HepG2 (cell line): ENCODE results near the gene STK39. TPM values are rescaled to one million over a fixed set of nuclear protein-coding genes. Genes with fewer than 3 reads are reported as not detected.

Experiments used
- ESRRA ChIP-seq: sonication (generic); formaldehyde crosslinking; IDR thresholded peaks from 2 replicates; pipeline ENCODE4 v1.5.1; 2020; ENCODE audit warnings: mild to moderate bottlenecking, low read depth, missing genetic modification reagents
- EZH2 ChIP-seq: conservative IDR thresholded peaks from 2 replicates; pipeline ENCODE4 v1.6.1; 2012; ENCODE audit warnings: mild to moderate bottlenecking, low read depth, low read length, moderate library complexity
- FIP1L1 ChIP-seq: fragments of 200-400 bp; formaldehyde crosslinking; IDR thresholded peaks from 2 replicates; pipeline ENCODE4 v1.6.1; 2018; ENCODE audit warnings: low read depth, mild to moderate bottlenecking, low read length, moderate library complexity, borderline replicate concordance; ENCODE audit not compliant: insufficient read depth
- MBNL3 ChIP-seq: fragments of 250-450 bp; sonication (Bioruptor Pico); conservative IDR thresholded peaks from 2 replicates; pipeline ENCODE4 v1.8.0; 2022; ENCODE audit warnings: mild to moderate bottlenecking, inconsistent platforms
- MED8 ChIP-seq: sonication (generic); formaldehyde crosslinking; IDR thresholded peaks from 2 replicates; pipeline ENCODE4 v1.8.1; 2023; ENCODE audit warnings: mild to moderate bottlenecking, missing genetic modification reagents; ENCODE audit not compliant: insufficient replicate concordance
- MTF1 ChIP-seq: sonication (generic); formaldehyde crosslinking; IDR thresholded peaks from 2 replicates; pipeline ENCODE4 v1.5.0; 2020; ENCODE audit warnings: missing genetic modification reagents
- NCOR1 ChIP-seq: fragments of 200-600 bp; sonication (generic); IDR thresholded peaks from 2 replicates; pipeline ENCODE4 v1.7.0; 2017; ENCODE audit warnings: antibody characterized with exemption, low read length, borderline replicate concordance
- STAG1 ChIP-seq: sonication (generic); formaldehyde crosslinking; IDR thresholded peaks from 2 replicates; pipeline ENCODE4 v1.4.0; 2020; ENCODE audit warnings: missing genetic modification reagents
- TCF7 ChIP-seq: sonication (generic); IDR thresholded peaks from 2 replicates; pipeline ENCODE4 v1.6.1; 2016; ENCODE audit warnings: antibody characterized with exemption, low read depth
- ZBTB8A ChIP-seq: sonication (generic); formaldehyde crosslinking; IDR thresholded peaks from 2 replicates; pipeline ENCODE4 v1.4.0; 2020; ENCODE audit warnings: mild to moderate bottlenecking, low read depth, missing genetic modification reagents, borderline replicate concordance
- ZSCAN9 ChIP-seq: IDR thresholded peaks from 2 replicates; pipeline ENCODE4 v1.6.1; 2016; ENCODE audit warnings: borderline replicate concordance
- polyA plus RNA-seq, 8 experiments: library from polyadenylated mRNA; depleted of rRNA in 3 of 8; stranded (reverse) in 7 of 8; unstranded in 1 of 8; fragments of >200 nt; fragmentation: Illumina TruSeq in 4 of 8; extraction: Trizol in 4 of 8; gene quantifications; 2 replicates each; pipeline versions ENCODE4 v1.2.1 to v1.2.3, GENCODE V29; 2011 to 2016; ENCODE audit warnings: low read depth in 4 of 8, missing spikeins in 1 of 8, mixed read lengths in 1 of 8; ENCODE audit not compliant: insufficient read depth in 1 of 8
- total RNA-seq, 5 experiments: library from RNA; depleted of rRNA; stranded (reverse); fragments of >200 nt; fragmentation: Illumina TruSeq; extraction: Trizol; gene quantifications; 2 replicates each; pipeline ENCODE4 v1.2.3, GENCODE V29; 2016; ENCODE audit warnings: low read depth in 1 of 5
- TF ChIP-seq, protein P1 (sequence below): sonication (generic); formaldehyde crosslinking; IDR thresholded peaks from 2 replicates; pipeline ENCODE4 v1.5.0; 2020; ENCODE audit warnings: mild to moderate bottlenecking, missing genetic modification reagents
- TF ChIP-seq, protein P2 (sequence below): sonication (generic); formaldehyde crosslinking; IDR thresholded peaks from 2 replicates; pipeline ENCODE4 v1.4.0; 2020; ENCODE audit warnings: missing genetic modification reagents, borderline replicate concordance
- TF ChIP-seq, protein P3 (sequence below): IDR thresholded peaks from 2 replicates; pipeline ENCODE4 v1.6.1; 2016; ENCODE audit warnings: mild to moderate bottlenecking
- TF ChIP-seq, protein P4 (sequence below): sonication (generic); formaldehyde crosslinking; IDR thresholded peaks from 2 replicates; pipeline ENCODE4; 2020; ENCODE audit warnings: missing genetic modification reagents, mild to moderate bottlenecking, borderline replicate concordance

Gene STK39
- total and polyA plus RNA-seq, 2 of the 13 experiments (the other 11 are each of a cell fraction or from before 2014, with no cell fraction given): 27.3 to 38.4 TPM

DNA sequence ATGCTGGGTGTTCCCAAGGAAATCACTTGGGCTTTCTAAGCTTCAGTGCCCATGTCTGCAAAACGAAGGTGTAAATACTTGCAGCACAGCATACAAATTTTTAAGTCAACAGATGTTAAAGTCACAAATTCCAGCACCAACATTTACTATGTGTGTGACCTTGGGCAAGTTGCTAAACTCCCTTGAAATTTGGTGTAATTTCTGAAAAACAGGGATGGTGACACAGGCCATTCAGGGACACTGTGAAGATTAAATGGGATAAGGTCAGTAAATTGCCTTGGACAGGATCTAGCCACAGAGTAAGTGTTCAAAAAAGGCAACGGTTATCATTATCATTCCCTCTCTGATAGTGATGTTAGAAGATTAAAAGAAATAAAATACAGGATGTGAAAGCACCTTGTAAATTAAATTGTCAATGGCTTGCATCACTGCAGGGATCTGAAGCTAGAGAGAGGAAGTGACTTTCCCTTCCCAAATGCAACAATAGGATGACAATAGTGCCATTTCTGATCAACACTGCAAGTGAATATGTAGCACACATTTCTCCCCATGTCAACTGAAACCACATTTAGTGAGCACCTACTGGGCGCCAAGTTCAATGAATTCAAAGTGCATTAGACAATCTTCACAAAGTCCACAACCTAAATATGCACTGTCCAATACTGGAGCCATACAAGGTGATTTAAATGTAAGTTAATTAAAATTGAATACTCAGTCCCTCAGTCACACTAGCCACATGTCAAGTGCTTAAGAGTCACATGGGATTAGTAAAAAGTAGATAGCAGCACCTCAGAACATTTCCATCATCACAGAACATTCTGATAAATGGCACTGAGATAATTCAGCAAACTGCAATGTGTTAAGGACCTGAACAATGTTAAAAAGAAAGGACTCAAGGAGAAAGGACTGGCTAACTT is 81.2 kb downstream of the STK39 start (continued):
- TF ChIP-seq ZSCAN9 (0 out of 2 replicates have a peak, but pooled peaks have one; percentile 10), FIP1L1 (no peak), ZBTB8A (CRISPR knock-in tag) (no peak), MTF1 (no peak), TCF7 (no peak), STAG1 (CRISPR knock-in tag) (no peak), MED8 (CRISPR knock-in tag) (no peak), EZH2 (no peak), ESRRA (CRISPR knock-in tag) (no peak), NCOR1 (no peak), MBNL3 (CRISPR knock-in tag) (no peak)
- TF ChIP-seq, protein P1, sequence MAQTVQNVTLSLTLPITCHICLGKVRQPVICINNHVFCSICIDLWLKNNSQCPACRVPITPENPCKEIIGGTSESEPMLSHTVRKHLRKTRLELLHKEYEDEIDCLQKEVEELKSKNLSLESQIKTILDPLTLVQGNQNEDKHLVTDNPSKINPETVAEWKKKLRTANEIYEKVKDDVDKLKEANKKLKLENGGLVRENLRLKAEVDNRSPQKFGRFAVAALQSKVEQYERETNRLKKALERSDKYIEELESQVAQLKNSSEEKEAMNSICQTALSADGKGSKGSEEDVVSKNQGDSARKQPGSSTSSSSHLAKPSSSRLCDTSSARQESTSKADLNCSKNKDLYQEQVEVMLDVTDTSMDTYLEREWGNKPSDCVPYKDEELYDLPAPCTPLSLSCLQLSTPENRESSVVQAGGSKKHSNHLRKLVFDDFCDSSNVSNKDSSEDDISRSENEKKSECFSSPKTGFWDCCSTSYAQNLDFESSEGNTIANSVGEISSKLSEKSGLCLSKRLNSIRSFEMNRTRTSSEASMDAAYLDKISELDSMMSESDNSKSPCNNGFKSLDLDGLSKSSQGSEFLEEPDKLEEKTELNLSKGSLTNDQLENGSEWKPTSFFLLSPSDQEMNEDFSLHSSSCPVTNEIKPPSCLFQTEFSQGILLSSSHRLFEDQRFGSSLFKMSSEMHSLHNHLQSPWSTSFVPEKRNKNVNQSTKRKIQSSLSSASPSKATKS (CRISPR knock-in tag): no peak
- TF ChIP-seq, protein P2, sequence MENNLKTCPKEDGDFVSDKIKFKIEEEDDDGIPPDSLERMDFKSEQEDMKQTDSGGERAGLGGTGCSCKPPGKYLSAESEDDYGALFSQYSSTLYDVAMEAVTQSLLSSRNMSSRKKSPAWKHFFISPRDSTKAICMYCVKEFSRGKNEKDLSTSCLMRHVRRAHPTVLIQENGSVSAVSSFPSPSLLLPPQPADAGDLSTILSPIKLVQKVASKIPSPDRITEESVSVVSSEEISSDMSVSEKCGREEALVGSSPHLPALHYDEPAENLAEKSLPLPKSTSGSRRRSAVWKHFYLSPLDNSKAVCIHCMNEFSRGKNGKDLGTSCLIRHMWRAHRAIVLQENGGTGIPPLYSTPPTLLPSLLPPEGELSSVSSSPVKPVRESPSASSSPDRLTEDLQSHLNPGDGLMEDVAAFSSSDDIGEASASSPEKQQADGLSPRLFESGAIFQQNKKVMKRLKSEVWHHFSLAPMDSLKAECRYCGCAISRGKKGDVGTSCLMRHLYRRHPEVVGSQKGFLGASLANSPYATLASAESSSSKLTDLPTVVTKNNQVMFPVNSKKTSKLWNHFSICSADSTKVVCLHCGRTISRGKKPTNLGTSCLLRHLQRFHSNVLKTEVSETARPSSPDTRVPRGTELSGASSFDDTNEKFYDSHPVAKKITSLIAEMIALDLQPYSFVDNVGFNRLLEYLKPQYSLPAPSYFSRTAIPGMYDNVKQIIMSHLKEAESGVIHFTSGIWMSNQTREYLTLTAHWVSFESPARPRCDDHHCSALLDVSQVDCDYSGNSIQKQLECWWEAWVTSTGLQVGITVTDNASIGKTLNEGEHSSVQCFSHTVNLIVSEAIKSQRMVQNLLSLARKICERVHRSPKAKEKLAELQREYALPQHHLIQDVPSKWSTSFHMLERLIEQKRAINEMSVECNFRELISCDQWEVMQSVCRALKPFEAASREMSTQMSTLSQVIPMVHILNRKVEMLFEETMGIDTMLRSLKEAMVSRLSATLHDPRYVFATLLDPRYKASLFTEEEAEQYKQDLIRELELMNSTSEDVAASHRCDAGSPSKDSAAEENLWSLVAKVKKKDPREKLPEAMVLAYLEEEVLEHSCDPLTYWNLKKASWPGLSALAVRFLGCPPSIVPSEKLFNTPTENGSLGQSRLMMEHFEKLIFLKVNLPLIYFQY (CRISPR knock-in tag): no peak
- TF ChIP-seq, protein P3, sequence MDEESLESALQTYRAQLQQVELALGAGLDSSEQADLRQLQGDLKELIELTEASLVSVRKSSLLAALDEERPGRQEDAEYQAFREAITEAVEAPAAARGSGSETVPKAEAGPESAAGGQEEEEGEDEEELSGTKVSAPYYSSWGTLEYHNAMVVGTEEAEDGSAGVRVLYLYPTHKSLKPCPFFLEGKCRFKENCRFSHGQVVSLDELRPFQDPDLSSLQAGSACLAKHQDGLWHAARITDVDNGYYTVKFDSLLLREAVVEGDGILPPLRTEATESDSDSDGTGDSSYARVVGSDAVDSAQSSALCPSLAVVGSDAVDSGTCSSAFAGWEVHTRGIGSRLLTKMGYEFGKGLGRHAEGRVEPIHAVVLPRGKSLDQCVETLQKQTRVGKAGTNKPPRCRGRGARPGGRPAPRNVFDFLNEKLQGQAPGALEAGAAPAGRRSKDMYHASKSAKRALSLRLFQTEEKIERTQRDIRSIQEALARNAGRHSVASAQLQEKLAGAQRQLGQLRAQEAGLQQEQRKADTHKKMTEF: 0 out of 2 replicates have a peak, but pooled peaks have one; percentile 24
- TF ChIP-seq, protein P4, sequence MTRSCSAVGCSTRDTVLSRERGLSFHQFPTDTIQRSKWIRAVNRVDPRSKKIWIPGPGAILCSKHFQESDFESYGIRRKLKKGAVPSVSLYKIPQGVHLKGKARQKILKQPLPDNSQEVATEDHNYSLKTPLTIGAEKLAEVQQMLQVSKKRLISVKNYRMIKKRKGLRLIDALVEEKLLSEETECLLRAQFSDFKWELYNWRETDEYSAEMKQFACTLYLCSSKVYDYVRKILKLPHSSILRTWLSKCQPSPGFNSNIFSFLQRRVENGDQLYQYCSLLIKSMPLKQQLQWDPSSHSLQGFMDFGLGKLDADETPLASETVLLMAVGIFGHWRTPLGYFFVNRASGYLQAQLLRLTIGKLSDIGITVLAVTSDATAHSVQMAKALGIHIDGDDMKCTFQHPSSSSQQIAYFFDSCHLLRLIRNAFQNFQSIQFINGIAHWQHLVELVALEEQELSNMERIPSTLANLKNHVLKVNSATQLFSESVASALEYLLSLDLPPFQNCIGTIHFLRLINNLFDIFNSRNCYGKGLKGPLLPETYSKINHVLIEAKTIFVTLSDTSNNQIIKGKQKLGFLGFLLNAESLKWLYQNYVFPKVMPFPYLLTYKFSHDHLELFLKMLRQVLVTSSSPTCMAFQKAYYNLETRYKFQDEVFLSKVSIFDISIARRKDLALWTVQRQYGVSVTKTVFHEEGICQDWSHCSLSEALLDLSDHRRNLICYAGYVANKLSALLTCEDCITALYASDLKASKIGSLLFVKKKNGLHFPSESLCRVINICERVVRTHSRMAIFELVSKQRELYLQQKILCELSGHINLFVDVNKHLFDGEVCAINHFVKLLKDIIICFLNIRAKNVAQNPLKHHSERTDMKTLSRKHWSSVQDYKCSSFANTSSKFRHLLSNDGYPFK: no peak
